ENCODE data around the gene PHYHD1. TPM values are rescaled to one million over a fixed set of nuclear protein-coding genes. Genes with fewer than 3 reads are reported as not detected.

Gene PHYHD1
- total RNA-seq, 4 donors from 2014 or later = 14.4 to 43.8 (median 32.4) TPM

GRCh38 chr9:128923493-128923883 lies 2.7 kb downstream of the PHYHD1 start:
- TF ChIP-seq, protein P1, sequence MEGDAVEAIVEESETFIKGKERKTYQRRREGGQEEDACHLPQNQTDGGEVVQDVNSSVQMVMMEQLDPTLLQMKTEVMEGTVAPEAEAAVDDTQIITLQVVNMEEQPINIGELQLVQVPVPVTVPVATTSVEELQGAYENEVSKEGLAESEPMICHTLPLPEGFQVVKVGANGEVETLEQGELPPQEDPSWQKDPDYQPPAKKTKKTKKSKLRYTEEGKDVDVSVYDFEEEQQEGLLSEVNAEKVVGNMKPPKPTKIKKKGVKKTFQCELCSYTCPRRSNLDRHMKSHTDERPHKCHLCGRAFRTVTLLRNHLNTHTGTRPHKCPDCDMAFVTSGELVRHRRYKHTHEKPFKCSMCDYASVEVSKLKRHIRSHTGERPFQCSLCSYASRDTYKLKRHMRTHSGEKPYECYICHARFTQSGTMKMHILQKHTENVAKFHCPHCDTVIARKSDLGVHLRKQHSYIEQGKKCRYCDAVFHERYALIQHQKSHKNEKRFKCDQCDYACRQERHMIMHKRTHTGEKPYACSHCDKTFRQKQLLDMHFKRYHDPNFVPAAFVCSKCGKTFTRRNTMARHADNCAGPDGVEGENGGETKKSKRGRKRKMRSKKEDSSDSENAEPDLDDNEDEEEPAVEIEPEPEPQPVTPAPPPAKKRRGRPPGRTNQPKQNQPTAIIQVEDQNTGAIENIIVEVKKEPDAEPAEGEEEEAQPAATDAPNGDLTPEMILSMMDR (IDR thresholded peaks at IDR 0.05) = no peak
- no peak for ATAC-seq (ENCODE audit: low FRiP score)
- no peak for DNase-seq (ENCODE audit: low spot score)

DNA sequence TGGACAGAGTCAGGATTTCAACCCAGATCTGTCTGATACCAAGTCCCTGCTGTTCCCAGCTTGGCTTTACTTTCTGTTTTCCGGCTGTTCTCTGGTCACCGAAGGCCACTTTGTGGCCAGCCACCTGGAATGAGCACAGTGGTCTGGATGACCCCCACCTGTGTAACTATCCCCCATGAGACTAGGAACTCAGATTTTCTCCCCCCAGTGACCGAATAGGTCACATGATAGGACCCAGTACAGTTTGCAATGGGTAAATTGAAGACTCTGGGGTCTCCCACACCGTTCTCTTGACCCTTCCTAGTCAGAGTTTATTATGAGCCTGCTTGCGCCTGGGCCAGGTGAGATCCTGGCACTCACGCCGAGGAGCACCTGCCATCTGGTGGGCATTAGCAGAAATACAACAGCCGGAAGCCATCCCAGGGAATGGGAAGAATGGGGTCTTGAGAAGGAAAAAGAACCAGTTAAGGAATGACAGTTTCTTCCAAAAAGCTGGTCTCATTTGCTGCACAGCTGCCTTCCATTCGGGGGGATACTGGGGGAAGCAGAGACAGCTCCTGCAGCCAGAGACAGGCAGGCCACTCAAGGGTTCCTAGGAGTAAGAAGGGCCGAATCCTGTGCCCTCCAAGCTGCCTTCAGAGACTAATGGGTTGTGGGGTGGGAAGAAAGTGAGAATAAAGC lies 7.1 kb downstream of the PHYHD1 start:
- ATAC-seq (ENCODE audit: low FRiP score) (peak; percentile 33), DNase-seq (ENCODE audit: low spot score) (no peak)
- TF ChIP-seq, protein P1 (IDR thresholded peaks at IDR 0.05) = peak in 1 of 3 donors; percentile 72

- no peak for DNase-seq (ENCODE audit: low spot score)
Observed at GRCh38 chr9:128928624-128929023, 7.8 kb downstream of the PHYHD1 start.

DNA sequence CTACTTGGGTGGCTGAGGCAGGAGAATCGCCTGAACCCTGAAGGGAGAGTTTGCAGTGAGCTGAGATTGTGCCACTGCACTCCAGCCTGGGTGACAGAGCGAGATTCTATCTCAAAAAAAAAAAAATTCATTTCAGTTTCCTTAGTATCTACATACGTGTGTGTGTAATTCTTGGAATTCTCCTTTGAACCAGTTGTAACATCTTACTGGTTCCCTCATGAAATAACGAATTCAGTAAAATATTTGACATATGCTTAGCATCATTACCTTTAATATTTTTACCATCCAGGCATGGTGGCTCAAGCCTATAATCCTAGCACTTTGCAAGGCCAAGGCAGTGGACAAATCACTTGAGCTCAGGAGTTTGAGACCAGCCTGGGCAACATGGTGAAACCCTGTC lies 8.8 kb downstream of the PHYHD1 start:
- TF ChIP-seq, protein P1 (IDR thresholded peaks at IDR 0.05) = no peak
- no peak for DNase-seq (ENCODE audit: low spot score)
- no peak for ATAC-seq (ENCODE audit: low FRiP score)

More at GRCh38 chr9:128928624-128929023, 7.8 kb downstream of the PHYHD1 start:
- TF ChIP-seq, protein P1 (IDR thresholded peaks at IDR 0.05) = no peak
- no peak for ATAC-seq (ENCODE audit: low FRiP score)

- ATAC-seq (ENCODE audit: low FRiP score) (no peak), DNase-seq (ENCODE audit: low spot score) (no peak)
- TF ChIP-seq, protein P1 (IDR thresholded peaks at IDR 0.05) = no peak
Observed at GRCh38 chr9:128933731-128934130, 12.9 kb downstream of the PHYHD1 start.

- ATAC-seq (ENCODE audit: low FRiP score) (no peak), DNase-seq (ENCODE audit: low spot score) (no peak)
- TF ChIP-seq, protein P1 (IDR thresholded peaks at IDR 0.05) = no peak
Observed at GRCh38 chr9:128936171-128936865, 15.5 kb downstream of the PHYHD1 start.
